ENCODE results near the gene SPACA9.

Gene SPACA9

DNA sequence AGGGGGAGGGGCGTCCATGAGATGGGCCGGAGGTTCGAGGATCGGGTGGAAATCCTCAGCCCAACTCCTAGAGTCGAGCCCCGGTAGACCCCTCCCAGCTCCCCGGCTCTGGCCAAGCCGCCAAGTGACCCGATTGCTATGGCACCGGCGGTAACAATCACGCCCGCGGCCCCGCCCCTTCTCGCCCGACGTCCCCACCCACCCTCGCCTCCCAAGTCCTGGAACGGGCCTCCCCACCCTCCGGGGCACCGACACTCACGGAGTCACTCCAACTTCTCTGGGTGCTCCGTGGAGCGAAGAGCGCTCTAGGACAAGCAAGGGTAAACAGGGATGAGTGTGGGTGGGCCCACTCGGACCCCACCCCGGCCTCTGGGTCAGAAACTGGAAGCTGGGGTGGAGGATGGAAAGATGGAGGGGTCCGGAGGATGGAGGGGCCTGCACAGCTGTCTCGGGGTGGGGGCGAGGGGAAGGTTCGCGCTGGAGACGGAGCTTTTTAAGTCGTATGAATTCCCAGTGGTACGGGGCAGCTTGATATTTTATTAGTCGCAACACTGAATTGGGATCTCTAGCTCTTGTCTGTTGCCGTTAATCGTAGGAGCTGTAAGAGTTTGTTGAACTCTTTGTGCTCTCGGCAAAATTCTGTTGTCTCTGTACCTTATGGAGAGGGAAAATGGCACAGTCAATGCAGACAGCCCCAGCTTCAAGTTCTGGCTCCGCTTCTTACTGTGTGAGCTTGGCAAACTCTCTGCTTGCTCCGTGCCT, at the start of gene SPACA9:
Gene SPACA9, plus strand, starts transcription at position 204 of the 762 bp plus-strand sequence. CDS start 5,050 bp downstream, outside the sequence.
- in situ Hi-C loops (cut with HindIII; ENCODE audit: low sequenced_read_pairs): no loop called here

GRCh38 chr9:132832171-132832881, 46.4 kb upstream of the SPACA9 start:
- in situ Hi-C loops (cut with HindIII; ENCODE audit: low sequenced_read_pairs): no loop called here

DNA sequence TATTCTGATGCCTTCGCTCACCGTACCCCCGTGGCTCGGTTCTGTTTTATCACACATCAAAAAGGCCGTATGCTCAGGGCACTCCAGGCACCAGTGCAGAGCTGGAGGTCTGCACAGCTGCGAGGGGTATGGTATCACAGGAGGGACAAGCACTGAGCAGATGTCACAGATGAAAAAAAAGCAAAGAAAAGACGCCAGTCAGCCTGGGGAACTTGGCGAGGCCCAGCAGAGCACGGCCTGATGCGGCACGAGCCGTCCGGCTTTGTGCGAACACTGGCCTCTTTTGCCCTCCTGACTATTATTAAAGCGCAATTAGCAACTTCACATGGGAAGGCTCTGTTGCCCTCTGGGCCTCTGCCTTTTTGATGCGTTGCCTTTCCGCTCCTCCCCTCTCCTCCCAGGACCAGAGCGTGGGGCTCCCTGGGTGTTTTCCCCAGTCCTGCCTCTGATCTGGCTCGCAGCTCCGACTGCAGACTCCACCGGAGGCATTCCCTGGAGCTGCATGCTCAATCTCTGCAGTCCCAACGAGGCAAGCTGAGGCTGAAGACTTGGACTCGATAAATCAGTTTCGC, 45.1 kb upstream of the SPACA9 start:
- in situ Hi-C loops (cut with HindIII; ENCODE audit: low sequenced_read_pairs): no loop called here

DNA sequence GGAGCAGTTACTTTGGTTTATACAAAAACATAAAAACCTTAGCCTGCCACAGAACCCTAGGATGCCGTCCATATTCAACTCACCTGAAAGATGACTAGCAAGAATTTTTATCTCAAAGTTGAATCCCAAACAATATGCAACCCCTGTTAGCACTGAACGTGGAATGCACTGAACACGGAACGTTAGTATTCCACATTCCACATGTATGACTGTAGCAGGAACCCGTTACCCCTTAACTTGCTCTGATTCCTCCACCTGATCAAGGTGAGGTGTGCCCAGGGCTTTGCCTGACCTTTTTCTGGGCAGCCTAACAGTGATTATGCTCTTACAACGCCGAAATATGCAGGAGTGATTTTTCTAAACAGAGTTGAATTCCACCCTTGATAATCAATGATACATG, 44.4 kb upstream of the SPACA9 start:
- in situ Hi-C loops (cut with HindIII; ENCODE audit: low sequenced_read_pairs): no loop called here

- in situ Hi-C loops (cut with HindIII; ENCODE audit: low sequenced_read_pairs): no loop called here
These were observed 41.0 kb upstream of the SPACA9 start for GRCh38 chr9:132837501-132838286.

GRCh38 chr9:132838291-132838690, 40.4 kb upstream of the SPACA9 start:
- in situ Hi-C loops (cut with HindIII; ENCODE audit: low sequenced_read_pairs): no loop called here

DNA sequence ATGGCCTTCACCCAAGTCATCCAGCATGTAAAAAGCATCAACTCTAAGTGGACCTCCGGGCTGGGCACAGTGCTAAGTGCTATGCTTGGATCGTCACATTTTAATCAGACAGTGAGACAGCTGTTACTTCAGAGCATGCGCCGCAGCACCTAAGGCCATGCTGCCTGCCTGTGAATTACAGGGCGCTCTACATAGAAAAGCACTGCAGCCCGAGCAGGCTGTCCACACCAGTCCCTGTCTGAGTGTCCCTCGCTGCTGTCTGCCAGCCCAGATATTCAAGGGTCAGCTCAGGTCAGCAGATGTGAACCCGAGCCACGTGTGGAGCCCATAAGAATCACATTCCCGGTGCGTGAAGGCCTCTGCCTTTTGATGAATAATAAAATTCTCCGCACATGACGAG, 37.7 kb upstream of the SPACA9 start:
- in situ Hi-C loops (cut with HindIII; ENCODE audit: low sequenced_read_pairs): no loop called here

DNA sequence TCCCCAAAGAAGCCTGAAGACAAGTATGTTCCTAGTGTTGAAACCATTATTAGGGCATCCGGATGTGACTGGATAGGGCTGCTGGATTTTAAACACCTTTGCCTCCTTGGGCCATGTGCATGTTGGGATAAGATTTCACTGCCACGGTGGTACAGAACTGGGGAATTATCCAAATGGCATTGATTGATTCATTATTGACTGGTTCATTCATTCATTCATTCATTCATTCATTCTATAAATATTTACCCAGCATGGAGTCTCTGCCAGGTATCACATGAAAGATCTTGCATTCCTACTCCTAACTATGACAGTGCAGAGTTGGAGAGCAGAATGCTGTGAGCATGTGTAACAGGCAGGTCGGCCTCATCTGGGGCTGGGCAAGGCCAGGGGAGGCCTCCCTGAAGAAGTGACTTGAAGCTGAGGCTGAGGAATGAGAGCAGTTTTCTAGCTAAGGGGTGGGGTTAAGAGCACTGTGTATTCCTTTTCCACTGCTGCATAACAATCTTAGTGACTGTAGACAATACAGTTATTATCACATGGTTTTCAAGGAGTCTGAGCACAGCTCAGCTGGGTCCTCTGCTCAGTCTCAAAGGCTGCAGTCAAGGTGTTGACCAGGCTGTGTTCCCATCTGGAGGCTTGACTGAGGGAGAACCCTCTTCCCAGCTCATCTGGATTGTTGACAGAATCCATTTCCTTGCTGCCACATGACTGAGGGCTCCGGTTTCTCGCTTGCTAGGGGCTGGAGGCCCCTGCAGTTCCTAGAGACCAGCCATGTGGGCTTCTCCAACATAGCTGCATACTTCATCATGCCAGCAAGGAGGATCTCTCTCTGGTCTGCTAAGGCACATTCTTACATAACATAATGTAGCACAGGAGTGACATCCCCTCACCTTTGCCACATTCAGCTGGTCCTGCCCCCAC, 36.3 kb upstream of the SPACA9 start:
- in situ Hi-C loops (cut with HindIII; ENCODE audit: low sequenced_read_pairs): no loop called here

GRCh38 chr9:132846109-132846917, 32.4 kb upstream of the SPACA9 start:
- in situ Hi-C loops (cut with HindIII; ENCODE audit: low sequenced_read_pairs): no loop called here

GRCh38 chr9:132846918-132847515, 31.7 kb upstream of the SPACA9 start:
- in situ Hi-C loops (cut with HindIII; ENCODE audit: low sequenced_read_pairs): no loop called here

DNA sequence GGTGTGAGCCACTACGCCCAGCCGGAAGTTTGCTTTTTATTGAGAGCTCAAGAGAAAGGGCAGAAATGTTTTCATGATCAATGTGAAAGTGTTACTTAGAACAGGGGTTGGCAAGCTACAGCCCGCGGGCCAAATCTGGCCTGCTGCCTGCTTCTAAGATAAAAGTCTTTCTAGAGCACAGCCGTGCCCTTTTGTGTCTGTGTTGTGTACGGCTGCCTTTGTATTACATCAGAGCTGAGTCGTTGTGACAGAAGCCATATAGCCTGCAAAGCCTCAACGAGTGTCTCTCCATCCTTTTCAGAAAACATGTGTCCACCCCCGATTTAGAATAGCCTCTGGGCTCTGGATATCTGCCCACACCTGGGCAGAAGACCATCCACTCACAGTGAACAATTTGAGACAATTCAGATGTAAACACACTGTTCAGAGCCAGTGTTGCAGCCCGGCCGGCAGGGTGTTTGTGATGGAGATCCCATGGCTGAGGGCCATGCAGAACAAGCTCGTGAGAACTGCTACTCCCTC, 29.5 kb upstream of the SPACA9 start:
- in situ Hi-C loops (cut with HindIII; ENCODE audit: low sequenced_read_pairs): no loop called here

GRCh38 chr9:132853482-132853881, 25.2 kb upstream of the SPACA9 start:
- in situ Hi-C loops (cut with HindIII; ENCODE audit: low sequenced_read_pairs): no loop called here

GRCh38 chr9:132854832-132855231, 23.9 kb upstream of the SPACA9 start:
- in situ Hi-C loops (cut with HindIII; ENCODE audit: low sequenced_read_pairs): no loop called here

GRCh38 chr9:132855904-132856303, 22.8 kb upstream of the SPACA9 start:
- in situ Hi-C loops (cut with HindIII; ENCODE audit: low sequenced_read_pairs): no loop called here

GRCh38 chr9:132857031-132857430, 21.7 kb upstream of the SPACA9 start:
- in situ Hi-C loops (cut with HindIII; ENCODE audit: low sequenced_read_pairs): no loop called here

GRCh38 chr9:132857616-132858342, 20.9 kb upstream of the SPACA9 start:
- in situ Hi-C loops (cut with HindIII; ENCODE audit: low sequenced_read_pairs): no loop called here

GRCh38 chr9:132858751-132859150, 19.9 kb upstream of the SPACA9 start:
- in situ Hi-C loops (cut with HindIII; ENCODE audit: low sequenced_read_pairs): no loop called here

DNA sequence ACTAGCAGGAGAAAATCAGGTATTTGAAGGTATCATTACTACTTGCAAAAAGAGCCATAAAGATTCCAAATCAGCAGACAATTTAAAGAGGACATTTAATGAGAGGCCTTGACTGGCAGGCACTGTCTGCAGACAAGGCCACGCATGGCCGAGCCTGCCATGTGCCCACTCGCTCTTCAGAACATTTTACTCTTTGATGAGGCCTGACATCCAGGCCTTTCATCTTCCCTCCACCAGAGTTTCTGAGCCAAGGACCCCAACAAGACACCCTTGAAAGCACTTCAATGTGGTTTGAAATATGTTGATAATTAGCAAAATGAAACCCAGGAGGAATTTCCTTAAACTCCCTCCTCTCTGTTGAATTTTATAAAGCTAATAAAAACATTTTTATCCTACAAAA, 17.0 kb upstream of the SPACA9 start:
- in situ Hi-C loops (cut with HindIII; ENCODE audit: low sequenced_read_pairs): loop anchor here (10.0 kb wide), 1 partner anchor 87 kb away; no protein-coding TSS in a partner anchor

Measured in endothelial cell of hepatic sinusoid (primary cell).